ENCODE data around the gene RGS19. TPM values are rescaled to one million over a fixed set of nuclear protein-coding genes. Genes with fewer than 3 reads are reported as not detected.

RGS19 gene
- total RNA-seq, 2 donors from 2014 or later, result 9.1 to 14.5 TPM

- H3K4me3 ChIP-seq, result no peak overlapping the region
- H3K4me1 ChIP-seq, result peaks cover 12% of the 10 kb centered on the region
- TF ChIP-seq CTCF (IDR thresholded peaks at IDR 0.05) (no peak), POLR2A (IDR thresholded peaks at IDR 0.05) (no peak)
- H3K27me3 ChIP-seq, result peaks cover 0 to 6% of the 10 kb centered on the region in 2 donors
- peak in 2 of 4 donors; percentile 3 to 8 for DNase-seq
- intact Hi-C loops (cut with DNase I), result no loop called here
- WGBS, 2 donors, result 60 to 73% methylated on average over 1 to 22 of the region's 25 CpGs
- ATAC-seq, result no peak
- H3K9me3 ChIP-seq, result no peaks in the 10 kb centered on the region
- no peaks in the 10 kb centered on the region for H3K36me3 ChIP-seq (replicated peaks in 1 of 2; ENCODE audit: insufficient read depth in 1 of 2, low read depth in 2 of 2)
- H3K27ac ChIP-seq, result no peak overlapping the region
Observed at GRCh38 chr20:64104667-64105451, 25.5 kb upstream of the RGS19 start.

DNA sequence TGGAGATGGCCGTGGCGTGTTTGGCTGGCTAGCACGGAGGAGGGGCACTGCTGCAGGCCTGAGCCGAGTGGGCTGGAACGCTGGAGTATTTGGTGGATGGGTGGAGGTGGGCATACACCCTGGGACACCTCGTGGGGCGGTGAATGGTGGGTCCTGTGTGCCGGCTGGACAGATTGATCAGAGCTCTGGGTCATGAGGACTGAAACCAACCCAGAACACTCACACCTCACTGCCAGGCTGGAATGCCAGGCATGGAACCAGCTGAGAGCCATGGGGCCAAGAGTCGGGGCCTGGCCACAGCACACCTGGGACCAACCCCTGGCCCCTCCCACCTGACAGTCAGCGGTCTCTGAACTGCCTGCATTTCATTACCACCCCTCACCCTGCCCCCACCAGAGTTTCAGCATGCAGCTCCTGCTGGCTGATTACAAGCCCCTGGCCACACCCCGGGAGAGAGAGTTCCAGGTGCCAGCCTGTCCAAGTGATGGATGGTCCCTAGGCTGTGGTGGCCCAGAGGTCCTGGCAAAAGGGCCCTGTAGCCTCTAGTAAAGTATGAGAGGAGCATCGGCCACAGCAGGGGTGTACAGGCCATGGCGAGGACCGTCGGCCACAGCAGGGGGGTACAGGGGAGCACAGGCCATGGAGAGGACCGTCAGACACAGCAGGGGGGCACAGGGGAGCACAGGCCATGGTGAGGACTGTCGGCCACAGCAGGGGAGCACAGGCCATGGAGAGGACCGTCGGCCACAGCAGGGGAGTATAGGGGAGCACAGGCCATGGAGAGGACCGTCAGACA lies 24.8 kb upstream of the RGS19 start:
- Histone ChIP-seq H3K9me3 (no peaks in the 10 kb centered on the region), H3K4me1 (peaks cover 12% of the 10 kb centered on the region), H3K27ac (no peak overlapping the region), H3K36me3 (replicated peaks in 1 of 2; ENCODE audit: insufficient read depth in 1 of 2, low read depth in 2 of 2) (no peaks in the 10 kb centered on the region), H3K4me3 (no peak overlapping the region), H3K27me3 (peaks cover 0 to 6% of the 10 kb centered on the region in 2 donors)
- intact Hi-C loops (cut with DNase I), result no loop called here
- ATAC-seq (no peak), DNase-seq (peak in 1 of 4 donors; percentile 2)
- TF ChIP-seq POLR2A (IDR thresholded peaks at IDR 0.05), result no peak
- TF ChIP-seq CTCF (IDR thresholded peaks at IDR 0.05), result no peak
- WGBS, 2 donors, result 54% methylated on average over 16 to 20 of the region's 20 CpGs

GRCh38 chr20:64102647-64103354 lies 23.5 kb upstream of the RGS19 start:
- peaks cover 12% of the 10 kb centered on the region for H3K4me1 ChIP-seq
- peaks cover 0 to 6% of the 10 kb centered on the region in 2 donors for H3K27me3 ChIP-seq
- H3K9me3 ChIP-seq, result no peaks in the 10 kb centered on the region
- no peak overlapping the region for H3K4me3 ChIP-seq
- no peaks in the 10 kb centered on the region for H3K36me3 ChIP-seq (replicated peaks in 1 of 2; ENCODE audit: insufficient read depth in 1 of 2, low read depth in 2 of 2)
- H3K27ac ChIP-seq, result no peak overlapping the region
- no peak for TF ChIP-seq POLR2A (IDR thresholded peaks at IDR 0.05)
- TF ChIP-seq CTCF (IDR thresholded peaks at IDR 0.05), result no peak
- intact Hi-C loops (cut with DNase I), result no loop called here
- WGBS, 2 donors, result 19 to 76% methylated on average over 4 to 30 of the region's 30 CpGs
- ATAC-seq (peak; percentile 17), DNase-seq (peak in 2 of 4 donors; percentile 22 to 29)

- Histone ChIP-seq H3K4me3 (peak overlapping the region in 1 of 2 donors; percentile 21), H3K4me1 (peaks cover 12% of the 10 kb centered on the region), H3K27ac (no peak overlapping the region), H3K36me3 (replicated peaks in 1 of 2; ENCODE audit: insufficient read depth in 1 of 2, low read depth in 2 of 2) (no peaks in the 10 kb centered on the region), H3K9me3 (no peaks in the 10 kb centered on the region), H3K27me3 (peaks cover 0 to 6% of the 10 kb centered on the region in 2 donors)
- ATAC-seq (peak; percentile 47), DNase-seq (peak; percentile 35 to 65 (median 50))
- 6% methylated on average over 52 of the region's 64 CpGs; no CpG with 5 or more reads in 1 of the 2 donors for WGBS, 2 donors
- intact Hi-C loops (cut with DNase I), result no loop called here
- TF ChIP-seq POLR2A (IDR thresholded peaks at IDR 0.05) (no peak), CTCF (IDR thresholded peaks at IDR 0.05) (peak; percentile 44 to 68 (median 63))
Observed at GRCh38 chr20:64101731-64102621, 22.7 kb upstream of the RGS19 start.

Measured in body of pancreas (tissue), 4 donors.